Mammary epithelial cell (primary cell): Measurements from ENCODE around the gene LIMA1.

ENCODE experiments used
- CTCF ChIP-seq, 2 donors: IDR thresholded peaks in 1 of 2; conservative IDR thresholded peaks in 1 of 2; 2 replicates each; pipeline ENCODE4 v1.5.1; 2011 to 2012; ENCODE audit warnings: inconsistent platforms in 2 of 2, low read length in 2 of 2, mild to moderate bottlenecking in 2 of 2, control low read depth in 1 of 2, low read depth in 1 of 2; ENCODE audit not compliant: insufficient read depth in 1 of 2; ENCODE audit errors: extremely low read depth in 1 of 2
- EZH2 ChIP-seq: IDR thresholded peaks from 2 replicates; pipeline ENCODE4 v1.6.1; 2012; ENCODE audit warnings: low read length, inconsistent platforms, borderline replicate concordance

- TF ChIP-seq CTCF (conservative IDR thresholded peaks at IDR 0.05 in 1 of 2, IDR thresholded peaks at IDR 0.05 in 1 of 2; ENCODE audit: extremely low read depth in 1 of 2, insufficient read depth in 1 of 2, low read depth in 1 of 2, low read length in 2 of 2) (no peak), EZH2 (no peak)
These were observed 86.0 kb downstream of the LIMA1 start for GRCh38 chr12:50197297-50197727.
